ENCODE results near the gene COQ9. TPM values are rescaled to one million over a fixed set of nuclear protein-coding genes. Genes with fewer than 3 reads are reported as not detected.

COQ9 gene
- total RNA-seq, 1 experiment from 2014 or later, result 80.8 TPM

DNA sequence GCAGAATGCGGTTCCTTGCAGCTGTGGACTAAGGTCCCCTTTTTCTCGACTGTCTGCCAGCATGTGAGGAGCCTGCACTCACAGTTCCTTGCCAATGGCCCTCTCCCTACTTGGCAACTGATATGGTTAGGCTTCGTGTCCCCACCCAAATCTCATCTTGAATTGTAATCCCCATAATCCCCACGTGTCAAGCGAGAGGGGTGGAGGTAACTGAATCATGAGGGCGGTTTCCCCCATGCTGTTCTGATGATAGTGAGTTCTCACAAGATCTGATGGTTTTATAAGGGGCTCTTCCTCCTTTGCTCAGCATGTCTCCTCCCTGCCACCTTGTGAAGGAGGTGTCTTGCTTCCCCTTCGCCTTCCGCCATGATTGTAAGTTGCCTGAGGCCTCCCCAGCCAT lies 20.0 kb upstream of the COQ9 start:
- H3K4me3 Mint-ChIP-seq (ENCODE audit: unreplicated experiment), result no peak overlapping the region
- no peak for DNase-seq (ENCODE audit: unreplicated experiment)
- BruUV-seq (replicated peaks), result no TSS peak
- TF ChIP-seq, protein P1, sequence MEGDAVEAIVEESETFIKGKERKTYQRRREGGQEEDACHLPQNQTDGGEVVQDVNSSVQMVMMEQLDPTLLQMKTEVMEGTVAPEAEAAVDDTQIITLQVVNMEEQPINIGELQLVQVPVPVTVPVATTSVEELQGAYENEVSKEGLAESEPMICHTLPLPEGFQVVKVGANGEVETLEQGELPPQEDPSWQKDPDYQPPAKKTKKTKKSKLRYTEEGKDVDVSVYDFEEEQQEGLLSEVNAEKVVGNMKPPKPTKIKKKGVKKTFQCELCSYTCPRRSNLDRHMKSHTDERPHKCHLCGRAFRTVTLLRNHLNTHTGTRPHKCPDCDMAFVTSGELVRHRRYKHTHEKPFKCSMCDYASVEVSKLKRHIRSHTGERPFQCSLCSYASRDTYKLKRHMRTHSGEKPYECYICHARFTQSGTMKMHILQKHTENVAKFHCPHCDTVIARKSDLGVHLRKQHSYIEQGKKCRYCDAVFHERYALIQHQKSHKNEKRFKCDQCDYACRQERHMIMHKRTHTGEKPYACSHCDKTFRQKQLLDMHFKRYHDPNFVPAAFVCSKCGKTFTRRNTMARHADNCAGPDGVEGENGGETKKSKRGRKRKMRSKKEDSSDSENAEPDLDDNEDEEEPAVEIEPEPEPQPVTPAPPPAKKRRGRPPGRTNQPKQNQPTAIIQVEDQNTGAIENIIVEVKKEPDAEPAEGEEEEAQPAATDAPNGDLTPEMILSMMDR (IDR thresholded peaks at IDR 0.05; ENCODE audit: unreplicated experiment), result no peak
- peaks cover 3% of the 10 kb centered on the region for H3K4me1 Mint-ChIP-seq (ENCODE audit: insufficient read depth, unreplicated experiment)
- intact Hi-C loops (cut with micrococcal nuclease), result no loop called here
- ChIA-PET POLR2A (interaction anchor here (1.5 kb wide), 1 partner anchor 20 kb away, joined by 6 read pairs; the partner anchor contains the start of genes CIAPIN1 and COQ9), CTCF (interaction anchor here (3.3 kb wide), 1 partner anchor 10 kb away, joined by 33 read pairs; no protein-coding TSS in a partner anchor)
- peaks cover 54% of the 10 kb centered on the region for H3K36me3 Mint-ChIP-seq (ENCODE audit: insufficient read depth, unreplicated experiment)
- no peaks in the 10 kb centered on the region for H3K27me3 Mint-ChIP-seq (ENCODE audit: insufficient read depth, unreplicated experiment)
- H3K27ac Mint-ChIP-seq (ENCODE audit: low read depth, unreplicated experiment), result no peak overlapping the region
- H3K9me3 Mint-ChIP-seq (ENCODE audit: unreplicated experiment), result no peaks in the 10 kb centered on the region

DNA sequence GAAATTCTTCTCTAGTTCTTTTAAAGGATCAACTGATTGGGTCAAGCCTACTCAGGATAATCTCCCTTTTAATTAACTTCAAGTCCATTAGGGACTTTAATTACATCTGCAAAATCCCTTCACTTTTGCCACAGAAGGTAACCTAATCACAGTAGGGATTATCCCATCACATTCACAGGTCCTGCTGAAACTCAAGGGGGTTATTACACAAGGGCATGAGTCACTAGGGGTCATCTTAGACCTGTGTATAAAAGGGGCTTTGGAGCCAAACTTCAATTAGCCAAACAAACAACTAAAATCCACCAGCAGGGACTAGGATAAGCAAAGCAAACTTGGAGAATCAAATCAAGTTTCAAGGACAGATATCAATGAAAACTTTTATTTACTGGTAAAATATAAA lies 19.5 kb upstream of the COQ9 start:
- intact Hi-C loops (cut with micrococcal nuclease), result no loop called here
- H3K4me3 Mint-ChIP-seq (ENCODE audit: unreplicated experiment), result no peak overlapping the region
- peaks cover 59% of the 10 kb centered on the region for H3K36me3 Mint-ChIP-seq (ENCODE audit: insufficient read depth, unreplicated experiment)
- no peaks in the 10 kb centered on the region for H3K27me3 Mint-ChIP-seq (ENCODE audit: insufficient read depth, unreplicated experiment)
- no peaks in the 10 kb centered on the region for H3K9me3 Mint-ChIP-seq (ENCODE audit: unreplicated experiment)
- ChIA-PET POLR2A (no interaction called here), CTCF (no interaction called here)
- peak; percentile 22 for DNase-seq (ENCODE audit: unreplicated experiment)
- TF ChIP-seq, protein P1 (IDR thresholded peaks at IDR 0.05; ENCODE audit: unreplicated experiment), result no peak
- no peaks in the 10 kb centered on the region for H3K4me1 Mint-ChIP-seq (ENCODE audit: insufficient read depth, unreplicated experiment)
- BruUV-seq (replicated peaks), result no TSS peak
- no peak overlapping the region for H3K27ac Mint-ChIP-seq (ENCODE audit: low read depth, unreplicated experiment)

DNA sequence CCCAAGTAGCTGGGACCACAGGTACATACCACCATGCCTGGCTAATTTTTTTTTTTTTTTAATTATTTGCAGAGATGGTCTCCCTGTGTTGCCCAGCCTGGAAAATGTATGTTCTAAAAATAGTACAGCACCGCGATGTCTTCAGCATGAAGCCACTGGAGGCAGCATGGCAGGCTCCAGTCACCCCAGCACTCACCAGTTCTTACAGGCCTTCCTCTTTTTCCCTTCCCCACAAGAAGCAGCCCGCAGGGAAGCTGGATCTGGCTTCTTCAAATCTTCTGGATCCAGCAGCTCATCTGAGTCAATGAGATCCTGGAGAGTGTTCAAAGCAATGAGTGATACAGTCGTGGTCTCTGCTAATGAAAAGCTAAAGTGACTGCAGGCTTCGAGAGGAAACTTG lies 16.3 kb upstream of the COQ9 start:
- ChIA-PET CTCF (interaction anchor here (0.6 to 5.5 kb wide), 6 partner anchors 13 to 1295 kb away, joined by 3 to 55 read pairs (median 6); partner anchors contain the start of gene POLR2C), POLR2A (interaction anchor here (0.7 to 1.1 kb wide), 2 partner anchors 15 to 108 kb away, joined by 3 to 4 read pairs; no protein-coding TSS in a partner anchor)
- H3K9me3 Mint-ChIP-seq (ENCODE audit: unreplicated experiment), result no peaks in the 10 kb centered on the region
- intact Hi-C loops (cut with micrococcal nuclease), result no loop called here
- H3K27me3 Mint-ChIP-seq (ENCODE audit: insufficient read depth, unreplicated experiment), result no peaks in the 10 kb centered on the region
- no TSS peak for BruUV-seq (replicated peaks)
- no peak overlapping the region for H3K4me3 Mint-ChIP-seq (ENCODE audit: unreplicated experiment)
- TF ChIP-seq, protein P1 (IDR thresholded peaks at IDR 0.05; ENCODE audit: unreplicated experiment), result no peak
- no peak overlapping the region for H3K27ac Mint-ChIP-seq (ENCODE audit: low read depth, unreplicated experiment)
- H3K36me3 Mint-ChIP-seq (ENCODE audit: insufficient read depth, unreplicated experiment), result peaks cover 84% of the 10 kb centered on the region
- no peaks in the 10 kb centered on the region for H3K4me1 Mint-ChIP-seq (ENCODE audit: insufficient read depth, unreplicated experiment)
- DNase-seq (ENCODE audit: unreplicated experiment), result no peak

DNA sequence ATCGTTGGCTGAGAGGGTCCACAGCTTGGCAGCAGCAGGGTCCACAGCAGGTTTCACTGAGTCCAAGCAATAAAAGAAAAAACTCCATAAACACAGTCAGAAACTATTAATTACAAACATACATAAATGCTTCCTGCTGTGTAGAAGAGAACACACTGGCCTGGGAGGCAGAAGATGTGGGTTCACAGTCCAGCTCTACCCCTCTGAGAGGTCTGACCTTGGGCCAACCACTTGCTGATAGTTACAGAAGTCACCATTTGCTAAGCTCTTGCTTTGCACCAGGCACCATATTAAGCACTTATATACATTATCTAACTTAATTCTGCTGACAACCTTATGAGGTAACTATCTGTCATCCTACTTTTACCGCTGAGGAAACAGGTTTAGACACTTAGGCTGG lies 14.8 kb upstream of the COQ9 start:
- POLR2A ChIA-PET, result interaction anchor here (1.1 to 2.6 kb wide), 3 partner anchors 9 to 246 kb away, joined by 3 to 7 read pairs (median 3); partner anchors contain the start of genes PSME3IP1 and RSPRY1
- CTCF ChIA-PET, result interaction anchor here (0.7 to 5.5 kb wide), 2 partner anchors 15 to 187 kb away, joined by 3 to 55 read pairs; partner anchors contain the start of gene ARL2BP
- H3K4me1 Mint-ChIP-seq (ENCODE audit: insufficient read depth, unreplicated experiment), result no peaks in the 10 kb centered on the region
- TF ChIP-seq, protein P1 (IDR thresholded peaks at IDR 0.05; ENCODE audit: unreplicated experiment), result no peak
- intact Hi-C loops (cut with micrococcal nuclease), result no loop called here
- no peak overlapping the region for H3K4me3 Mint-ChIP-seq (ENCODE audit: unreplicated experiment)
- no TSS peak for BruUV-seq (replicated peaks)
- no peak overlapping the region for H3K27ac Mint-ChIP-seq (ENCODE audit: low read depth, unreplicated experiment)
- no peak for DNase-seq (ENCODE audit: unreplicated experiment)
- no peaks in the 10 kb centered on the region for H3K9me3 Mint-ChIP-seq (ENCODE audit: unreplicated experiment)
- H3K36me3 Mint-ChIP-seq (ENCODE audit: insufficient read depth, unreplicated experiment), result peaks cover 93% of the 10 kb centered on the region
- no peaks in the 10 kb centered on the region for H3K27me3 Mint-ChIP-seq (ENCODE audit: insufficient read depth, unreplicated experiment)

All from MCF 10A (cell line).